PC-3 (cell line): Measurements from ENCODE around the gene NAT8. TPM values are rescaled to one million over a fixed set of nuclear protein-coding genes. Genes with fewer than 3 reads are reported as not detected.
A peak's percentile ranks its signal among the peaks of the same experiment; 100 is the strongest.
"Not testable (repeated sequence)": the region's sequence is repeated elsewhere in the genome, so short reads cannot be mapped to it uniquely, and the experiment has no call there.

ENCODE experiments used
- ATAC-seq: fragments of 200-7000 bp; cut with Tn5 transposase; 2 replicates; pipeline ENCODE4 v1.9.1; 2020; ENCODE audit warnings: mild to moderate bottlenecking, moderate library complexity
- Bru-seq: library from RNA; stranded (reverse); fragments of 400-500 nt; gene quantifications from one replicate; lab custom pipeline; 2021; lab: Mats Ljungman, UMichigan
- BruChase-seq, 2 experiments: library from RNA; stranded (reverse); fragments of 400-500 nt; gene quantifications; one replicate each; lab custom pipeline; 2021; lab: Mats Ljungman, UMichigan
- BruUV-seq: library from RNA; stranded (reverse); fragments of 400-500 nt; replicated peaks from 2 replicates; lab custom pipeline; 2021; lab: Mats Ljungman, UMichigan
- CTCF ChIA-PET: fragments of 300-600 bp; sonication (Branson Sonifier 250); formaldehyde crosslinking; loops from one replicate; lab custom pipeline; 2022; ENCODE audit warnings: antibody characterized with exemption; lab: Charles Lee
- POLR2A ChIA-PET: fragments of 300-600 bp; sonication (Branson Sonifier 250); formaldehyde crosslinking; loops from one replicate; lab custom pipeline; 2022; ENCODE audit warnings: antibody characterized with exemption; ENCODE audit not compliant: unreplicated experiment; lab: Charles Lee
- DNase-seq: peaks from one replicate; pipeline ENCODE4 v3.0.0-alpha.2; 2015
- H2AFZ ChIP-seq: fragments of 300-600 bp; sonication (generic); 2 replicates; pipeline ENCODE4 v1.6.0; 2016; ENCODE audit warnings: antibody characterized with exemption, low read length
- H3F3A ChIP-seq: fragments of 300-600 bp; sonication (generic); one replicate; pipeline ENCODE4 v1.6.0; 2017; ENCODE audit warnings: antibody characterized with exemption, low read length, control low read depth, mild to moderate bottlenecking; ENCODE audit not compliant: unreplicated experiment
- H3K27ac ChIP-seq: fragments of 300-600 bp; sonication (generic); 2 replicates; pipeline ENCODE4 v1.5.1; 2016; ENCODE audit warnings: mild to moderate bottlenecking, low read length
- H3K27me3 ChIP-seq: fragments of 300-600 bp; sonication (generic); 2 replicates; pipeline ENCODE4 v1.6.1; 2016; ENCODE audit warnings: low read length, mixed read lengths
- H3K36me3 ChIP-seq: fragments of 300-600 bp; sonication (generic); 2 replicates; pipeline ENCODE4 v1.6.1; 2016; ENCODE audit warnings: low read depth, mixed run types, low read length, mixed read lengths
- H3K4me1 ChIP-seq: fragments of 300-600 bp; sonication (generic); 2 replicates; pipeline ENCODE4 v1.5.1; 2016; ENCODE audit warnings: low read length; ENCODE audit not compliant: insufficient read depth
- H3K4me2 ChIP-seq: fragments of 300-600 bp; sonication (generic); 2 replicates; pipeline ENCODE4 v1.6.0; 2016; ENCODE audit warnings: low read length
- H3K4me3 ChIP-seq: fragments of 300-600 bp; sonication (generic); 2 replicates; pipeline ENCODE4 v1.5.1; 2016; ENCODE audit warnings: mild to moderate bottlenecking, low read length, mixed read lengths
- H3K79me2 ChIP-seq: fragments of 300-600 bp; sonication (generic); 2 replicates; pipeline ENCODE4 v1.6.1; 2017; ENCODE audit warnings: low read length, mixed read lengths
- H3K9ac ChIP-seq: fragments of 300-600 bp; sonication (generic); 2 replicates; pipeline ENCODE4 v1.6.0; 2016; ENCODE audit warnings: mild to moderate bottlenecking, low read length
- H3K9me2 ChIP-seq: fragments of 300-600 bp; sonication (generic); replicated peaks from 2 replicates; pipeline ENCODE4 v1.6.1; 2016; ENCODE audit warnings: mixed run types, low read length, mixed read lengths
- H3K9me3 ChIP-seq: fragments of 300-600 bp; sonication (generic); 2 replicates; pipeline ENCODE4 v1.6.1; 2016; ENCODE audit warnings: low read length, mixed read lengths
- H4K20me1 ChIP-seq: fragments of 300-600 bp; sonication (generic); 2 replicates; pipeline ENCODE4 v1.6.1; 2016; ENCODE audit warnings: low read length, mixed read lengths
- EZH2 ChIP-seq: fragments of 300-600 bp; sonication (generic); IDR thresholded peaks from one replicate; pipeline ENCODE4 v1.6.1; 2017; ENCODE audit warnings: antibody characterized with exemption, mild to moderate bottlenecking, low read length; ENCODE audit not compliant: unreplicated experiment
- EZH2phosphoT487 ChIP-seq: fragments of 300-600 bp; sonication (generic); IDR thresholded peaks from 2 replicates; pipeline ENCODE4 v1.6.1; 2018; ENCODE audit warnings: mild to moderate bottlenecking, antibody characterized with exemption, low read length, borderline replicate concordance
- intact Hi-C: fragments of 100-400 bp; cut with micrococcal nuclease; formaldehyde crosslinking; loops from 2 replicates; pipeline ENCODE4 v1.9.0; 2023
- long read RNA-seq: library from polyadenylated mRNA; unstranded; transcript quantifications from one replicate; pipeline ENCODE4 v2.0.0, GENCODE V29; 2021; ENCODE audit not compliant: unreplicated experiment
- total RNA-seq: library from RNA; depleted of rRNA; stranded (reverse); fragments of >200 nt; gene quantifications from 2 replicates; pipeline ENCODE4 v1.2.3, GENCODE V29; 2014; rRNA removed
- TF ChIP-seq, protein P1 (sequence below): fragments of 300-600 bp; sonication (generic); conservative IDR thresholded peaks from 2 replicates; pipeline ENCODE4 v1.5.1; 2017; ENCODE audit warnings: antibody characterized with exemption, low read depth, mild to moderate bottlenecking, low read length

NAT8 gene, protein sequence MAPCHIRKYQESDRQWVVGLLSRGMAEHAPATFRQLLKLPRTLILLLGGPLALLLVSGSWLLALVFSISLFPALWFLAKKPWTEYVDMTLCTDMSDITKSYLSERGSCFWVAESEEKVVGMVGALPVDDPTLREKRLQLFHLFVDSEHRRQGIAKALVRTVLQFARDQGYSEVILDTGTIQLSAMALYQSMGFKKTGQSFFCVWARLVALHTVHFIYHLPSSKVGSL
- total RNA-seq (not detected in 2 replicates), Bru-seq, nascent RNA (not detected), BruChase-seq, experiment 1, labeled RNA remaining after a 6-hour chase (not detected), BruChase-seq, experiment 2, labeled RNA remaining after a 2-hour chase (not detected)
- long read RNA-seq: 0 reads

DNA sequence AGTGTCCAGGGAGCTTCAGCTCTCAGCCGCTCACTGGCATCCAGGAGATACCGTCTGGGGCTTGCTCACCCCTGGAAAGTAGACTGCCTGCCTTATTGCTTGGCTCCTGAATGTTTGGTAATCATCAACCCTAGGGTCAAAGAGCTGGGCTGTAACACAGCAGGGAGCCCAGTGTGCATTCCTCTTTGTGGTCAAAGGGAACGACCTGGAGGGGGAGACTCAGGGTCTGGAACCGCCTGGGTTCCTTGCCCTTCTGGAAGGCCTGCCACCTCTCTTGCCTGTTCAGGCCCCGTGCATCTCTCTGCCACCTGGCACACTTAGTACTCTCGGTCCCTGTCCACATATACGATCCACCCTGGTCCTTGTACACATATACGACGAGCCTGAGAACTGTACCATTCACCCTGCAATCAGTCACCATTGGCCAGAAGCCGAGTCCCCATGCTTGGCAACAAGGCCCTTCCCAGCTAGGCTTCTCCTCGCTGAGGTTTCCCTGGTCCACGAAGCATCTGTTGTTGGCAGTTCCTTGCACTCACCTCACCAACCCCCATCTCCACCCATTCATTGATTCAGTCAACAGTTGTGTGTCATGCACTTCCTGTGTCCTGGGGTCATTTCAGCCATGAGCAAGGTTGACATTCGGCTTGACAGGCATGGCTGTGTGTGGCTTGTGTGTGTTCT is at the start of gene NAT8:
NAT8 (minus strand) TSS at position 85 of the 681 bp plus-strand sequence. CDS start 794 bp downstream, outside the sequence.
- no peaks in the 10 kb centered on the region for H3F3A ChIP-seq
- no peak within 1 kb of the TSS for H2AFZ ChIP-seq
- no peaks in the 10 kb centered on the region for H3K79me2 ChIP-seq
- ATAC-seq (peak; percentile 77), DNase-seq (peak; percentile 28)
- ChIA-PET CTCF (no interaction called here), POLR2A (no interaction called here)
- H4K20me1 ChIP-seq: no peaks in the 10 kb centered on the region
- no peak within 1 kb of the TSS for H3K27ac ChIP-seq
- H3K36me3 ChIP-seq: no peaks in the 10 kb centered on the region
- no TSS peak for BruUV-seq
- peaks cover 5% of the 10 kb centered on the region; the same call in 1 of the 2 replicates for H3K9me3 ChIP-seq
- H3K4me1 ChIP-seq: peaks cover 6% of the 10 kb centered on the region; the same call in 1 of the 2 replicates
- TF ChIP-seq, protein P1, sequence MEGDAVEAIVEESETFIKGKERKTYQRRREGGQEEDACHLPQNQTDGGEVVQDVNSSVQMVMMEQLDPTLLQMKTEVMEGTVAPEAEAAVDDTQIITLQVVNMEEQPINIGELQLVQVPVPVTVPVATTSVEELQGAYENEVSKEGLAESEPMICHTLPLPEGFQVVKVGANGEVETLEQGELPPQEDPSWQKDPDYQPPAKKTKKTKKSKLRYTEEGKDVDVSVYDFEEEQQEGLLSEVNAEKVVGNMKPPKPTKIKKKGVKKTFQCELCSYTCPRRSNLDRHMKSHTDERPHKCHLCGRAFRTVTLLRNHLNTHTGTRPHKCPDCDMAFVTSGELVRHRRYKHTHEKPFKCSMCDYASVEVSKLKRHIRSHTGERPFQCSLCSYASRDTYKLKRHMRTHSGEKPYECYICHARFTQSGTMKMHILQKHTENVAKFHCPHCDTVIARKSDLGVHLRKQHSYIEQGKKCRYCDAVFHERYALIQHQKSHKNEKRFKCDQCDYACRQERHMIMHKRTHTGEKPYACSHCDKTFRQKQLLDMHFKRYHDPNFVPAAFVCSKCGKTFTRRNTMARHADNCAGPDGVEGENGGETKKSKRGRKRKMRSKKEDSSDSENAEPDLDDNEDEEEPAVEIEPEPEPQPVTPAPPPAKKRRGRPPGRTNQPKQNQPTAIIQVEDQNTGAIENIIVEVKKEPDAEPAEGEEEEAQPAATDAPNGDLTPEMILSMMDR: no peak
- no peak for TF ChIP-seq EZH2phosphoT487
- TF ChIP-seq EZH2: no peak
- no peaks in the 10 kb centered on the region for H3K9me2 ChIP-seq
- no peaks in the 10 kb centered on the region for H3K27me3 ChIP-seq
- H3K9ac ChIP-seq: no peak within 1 kb of the TSS
- no peak within 1 kb of the TSS for H3K4me2 ChIP-seq
- intact Hi-C loops: no loop called here
- no peak within 1 kb of the TSS for H3K4me3 ChIP-seq

DNA sequence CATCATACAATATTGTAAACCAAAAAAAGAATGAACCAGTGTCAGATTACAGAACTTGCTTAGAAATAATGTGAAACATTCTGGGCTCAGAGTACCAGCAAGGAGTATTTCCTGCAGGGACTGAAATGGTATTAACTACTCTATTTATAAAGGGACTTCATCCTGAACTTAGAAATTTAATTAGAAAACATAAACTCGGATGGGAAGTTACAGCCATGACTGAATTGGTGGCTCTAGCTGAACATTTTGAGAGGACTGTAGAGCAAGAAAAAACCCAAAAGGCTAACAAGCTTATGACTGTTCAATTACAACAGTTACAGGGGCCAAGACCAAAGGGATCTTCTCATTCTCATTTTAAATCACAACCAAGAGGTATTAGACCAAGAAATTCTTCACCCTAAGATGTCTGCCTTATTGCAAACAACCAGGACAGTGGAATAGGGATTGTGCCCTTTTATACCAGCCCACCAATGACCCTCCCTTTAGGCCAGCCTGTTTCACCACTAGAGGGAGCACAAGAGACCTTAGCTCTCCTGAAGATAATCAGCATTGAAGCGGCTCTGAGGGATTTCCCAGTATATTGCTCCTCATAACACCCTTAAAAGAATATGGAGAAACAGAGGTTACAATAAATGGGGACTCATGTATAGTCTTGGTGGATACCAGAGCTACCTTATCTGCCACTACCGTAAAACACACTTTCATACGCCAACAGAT is 48.3 kb upstream of the NAT8 start:
- POLR2A ChIA-PET, intact Hi-C loops, H2AFZ ChIP-seq, H3K4me1 ChIP-seq, BruUV-seq, H3K79me2 ChIP-seq, H3K9me2 ChIP-seq, H3K27me3 ChIP-seq, H4K20me1 ChIP-seq, H3K9ac ChIP-seq, H3K27ac ChIP-seq, H3K4me2 ChIP-seq, H3K36me3 ChIP-seq, H3F3A ChIP-seq, H3K4me3 ChIP-seq, H3K9me3 ChIP-seq: not testable (repeated sequence)
- CTCF ChIA-PET: interaction anchor here (0.7 kb wide), 1 partner anchor 859 kb away, joined by 3 read pairs; no protein-coding TSS in a partner anchor
- DNase-seq (peak; percentile 56), ATAC-seq (peak; percentile 99)
- TF ChIP-seq, protein P1: peak; percentile 65

DNA sequence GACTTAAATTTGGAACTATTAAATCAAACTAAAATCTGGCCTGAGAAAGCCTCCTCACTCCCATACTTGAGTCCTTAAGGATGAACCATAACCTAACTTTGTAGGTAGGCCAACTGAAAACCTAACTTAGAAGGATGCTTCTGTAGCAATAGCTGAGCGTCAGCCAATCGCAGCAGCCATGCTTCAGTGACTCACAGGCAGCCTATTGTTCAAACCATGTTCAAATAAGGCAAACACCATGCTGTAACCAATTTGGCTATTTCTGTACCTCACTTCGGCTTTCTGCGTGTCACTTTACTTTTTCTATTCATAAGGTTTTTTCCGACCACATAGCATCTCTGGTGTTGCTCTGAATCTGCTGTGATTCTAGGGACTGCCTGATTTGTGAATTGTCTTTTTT is 46.3 kb upstream of the NAT8 start:
- CTCF ChIA-PET, BruUV-seq: not testable (repeated sequence)

More for the DNA sequence above, 46.3 kb upstream of the NAT8 start:
- H3K36me3 ChIP-seq, H3F3A ChIP-seq, H3K79me2 ChIP-seq, H3K27ac ChIP-seq, H3K4me2 ChIP-seq, H3K9ac ChIP-seq, ATAC-seq, POLR2A ChIA-PET, H3K4me1 ChIP-seq, H3K27me3 ChIP-seq, H2AFZ ChIP-seq, H3K9me2 ChIP-seq, H3K9me3 ChIP-seq, DNase-seq, H3K4me3 ChIP-seq, H4K20me1 ChIP-seq, intact Hi-C loops: not testable (repeated sequence)
